Epithelial cell of esophagus (primary cell): Measurements from ENCODE around the gene SH2D3A.
"Not testable (repeated sequence)": the region's sequence is repeated elsewhere in the genome, so short reads cannot be mapped to it uniquely, and the experiment has no call there.

Source experiments
- DNase-seq: peaks from one replicate; pipeline ENCODE4 v3.0.0; 2010; ENCODE audit warnings: low read depth
- H3K4me3 ChIP-seq: 2 replicates; pipeline ENCODE4 v1.5.1; 2011; ENCODE audit warnings: mild to moderate bottlenecking, low read length, control low read depth
- TF ChIP-seq, protein P1 (sequence below): IDR thresholded peaks from 2 replicates; pipeline ENCODE4 v1.5.1; 2011; ENCODE audit warnings: low read depth, mild to moderate bottlenecking, low read length, control low read depth, inconsistent platforms; ENCODE audit not compliant: insufficient read depth; ENCODE audit errors: missing control alignments

SH2D3A gene

DNA sequence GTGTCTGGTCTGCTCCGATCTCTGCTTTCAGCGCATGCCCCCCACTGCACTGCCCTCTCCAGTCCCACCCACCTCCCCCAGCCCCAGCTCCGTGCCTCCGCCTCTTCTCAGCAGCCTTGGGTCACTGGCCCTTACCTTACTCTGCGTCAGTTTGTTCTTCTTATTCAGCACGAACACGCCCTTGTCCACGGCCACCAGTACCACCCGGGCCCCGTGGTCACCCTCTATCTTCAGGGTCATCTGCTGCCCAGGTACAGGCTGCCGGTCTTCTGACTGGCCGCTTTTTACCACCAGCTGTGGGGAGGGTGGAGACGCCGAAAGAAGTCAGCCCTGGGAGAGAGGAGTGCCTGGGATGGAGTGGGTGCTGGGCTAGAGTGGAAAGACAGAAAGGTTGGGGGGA, 57.7 kb downstream of the SH2D3A start:
- no peak for DNase-seq
- H3K4me3 ChIP-seq: no peak overlapping the region
- TF ChIP-seq, protein P1, sequence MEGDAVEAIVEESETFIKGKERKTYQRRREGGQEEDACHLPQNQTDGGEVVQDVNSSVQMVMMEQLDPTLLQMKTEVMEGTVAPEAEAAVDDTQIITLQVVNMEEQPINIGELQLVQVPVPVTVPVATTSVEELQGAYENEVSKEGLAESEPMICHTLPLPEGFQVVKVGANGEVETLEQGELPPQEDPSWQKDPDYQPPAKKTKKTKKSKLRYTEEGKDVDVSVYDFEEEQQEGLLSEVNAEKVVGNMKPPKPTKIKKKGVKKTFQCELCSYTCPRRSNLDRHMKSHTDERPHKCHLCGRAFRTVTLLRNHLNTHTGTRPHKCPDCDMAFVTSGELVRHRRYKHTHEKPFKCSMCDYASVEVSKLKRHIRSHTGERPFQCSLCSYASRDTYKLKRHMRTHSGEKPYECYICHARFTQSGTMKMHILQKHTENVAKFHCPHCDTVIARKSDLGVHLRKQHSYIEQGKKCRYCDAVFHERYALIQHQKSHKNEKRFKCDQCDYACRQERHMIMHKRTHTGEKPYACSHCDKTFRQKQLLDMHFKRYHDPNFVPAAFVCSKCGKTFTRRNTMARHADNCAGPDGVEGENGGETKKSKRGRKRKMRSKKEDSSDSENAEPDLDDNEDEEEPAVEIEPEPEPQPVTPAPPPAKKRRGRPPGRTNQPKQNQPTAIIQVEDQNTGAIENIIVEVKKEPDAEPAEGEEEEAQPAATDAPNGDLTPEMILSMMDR: no peak

DNA sequence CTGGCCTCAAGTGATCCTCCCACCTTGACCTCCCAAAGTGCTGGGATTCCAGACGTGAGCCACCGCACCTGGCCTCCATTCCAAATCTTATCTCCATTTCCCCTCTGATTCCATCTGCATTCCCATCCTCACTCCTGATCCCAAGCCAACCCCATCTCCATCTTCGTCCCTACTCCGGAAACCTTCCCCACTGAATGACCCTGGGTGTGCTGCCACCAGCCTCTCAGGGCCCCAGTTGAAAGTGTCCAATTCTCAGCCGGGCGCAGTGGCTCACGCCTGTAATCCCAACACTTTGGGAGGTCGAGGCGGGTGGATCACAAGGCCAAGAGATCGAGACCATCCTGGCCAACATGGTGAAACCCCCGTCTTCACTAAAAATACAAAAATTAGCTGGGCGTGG, 58.3 kb downstream of the SH2D3A start:
- DNase-seq: not testable (repeated sequence)

DNA sequence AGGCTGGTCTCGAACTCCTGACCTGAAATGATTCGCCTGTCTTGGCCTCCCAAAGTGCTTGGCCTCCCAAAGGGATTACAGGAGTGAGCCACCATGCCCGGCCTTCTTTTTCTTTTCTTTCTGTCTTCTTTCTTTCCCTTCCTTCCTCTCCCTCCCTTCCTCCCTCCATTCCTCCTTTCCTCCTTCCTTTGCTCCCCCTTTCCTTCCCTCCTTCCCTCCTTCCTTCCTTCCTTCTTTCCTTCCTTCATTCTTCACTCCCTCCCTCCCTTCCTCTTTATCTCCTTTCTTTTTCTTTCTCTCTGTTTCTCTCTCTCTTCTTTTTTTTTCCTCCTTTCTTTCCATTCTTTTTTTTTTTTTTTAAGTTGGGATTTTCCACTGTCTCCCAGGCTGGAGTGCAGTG, 58.9 kb downstream of the SH2D3A start:
- TF ChIP-seq, protein P1: no peak
- no peak for DNase-seq
- H3K4me3 ChIP-seq: no peak overlapping the region

More for the DNA sequence above, 58.3 kb downstream of the SH2D3A start:
- not testable (repeated sequence) for H3K4me3 ChIP-seq

DNA sequence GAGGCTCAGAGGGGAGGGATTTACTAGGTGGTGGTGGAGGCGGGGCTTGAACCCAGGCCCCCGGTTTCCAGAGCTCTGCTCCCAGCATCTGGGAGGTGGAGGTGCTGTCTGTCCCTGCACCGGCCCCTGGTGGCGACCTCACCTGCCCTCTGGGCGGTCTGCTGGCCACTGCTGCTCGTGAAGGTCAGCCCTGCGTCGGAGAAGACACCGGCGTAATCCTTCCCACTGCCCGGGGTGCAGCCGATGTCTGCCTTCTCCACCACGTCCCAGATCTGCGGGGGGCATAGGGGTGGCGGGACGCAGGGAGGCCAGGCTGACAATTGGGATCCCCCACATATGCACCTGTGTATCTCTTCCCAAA, 59.6 kb downstream of the SH2D3A start:
- H3K4me3 ChIP-seq: no peak overlapping the region
- DNase-seq: no peak
- TF ChIP-seq, protein P1: no peak

DNA sequence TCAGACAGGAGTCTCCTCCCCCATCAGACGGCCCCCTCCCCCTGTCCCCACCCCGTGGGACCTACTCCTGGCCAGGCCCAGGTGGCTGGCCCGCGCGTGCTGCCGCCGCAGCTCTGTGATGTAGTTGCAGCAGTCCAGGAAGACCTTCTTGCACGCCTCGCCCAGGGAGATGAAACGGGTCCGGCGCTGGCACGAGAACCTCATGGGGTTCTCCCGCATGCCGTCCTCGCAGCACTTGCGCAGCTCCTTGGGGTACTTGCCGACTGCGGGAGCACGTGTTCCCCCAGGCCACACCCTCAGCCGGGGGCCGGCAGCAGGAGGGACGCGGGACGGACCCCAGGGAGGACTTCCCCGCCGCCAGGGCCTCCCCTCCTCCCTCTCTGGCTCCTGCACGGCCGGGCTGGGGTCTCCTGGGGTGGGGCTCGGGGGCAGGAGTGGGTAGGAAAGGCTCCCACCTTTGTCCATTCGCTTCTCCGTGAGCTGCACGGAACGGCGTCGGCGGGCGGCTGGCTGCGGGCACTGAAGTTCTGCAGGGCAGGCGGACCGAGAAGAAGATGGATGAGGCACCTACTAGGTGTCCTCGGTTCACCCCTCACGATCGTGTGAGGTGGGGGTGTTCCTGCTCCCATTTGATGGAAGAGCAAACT, 60.1 kb downstream of the SH2D3A start:
- H3K4me3 ChIP-seq: no peak overlapping the region

DNA sequence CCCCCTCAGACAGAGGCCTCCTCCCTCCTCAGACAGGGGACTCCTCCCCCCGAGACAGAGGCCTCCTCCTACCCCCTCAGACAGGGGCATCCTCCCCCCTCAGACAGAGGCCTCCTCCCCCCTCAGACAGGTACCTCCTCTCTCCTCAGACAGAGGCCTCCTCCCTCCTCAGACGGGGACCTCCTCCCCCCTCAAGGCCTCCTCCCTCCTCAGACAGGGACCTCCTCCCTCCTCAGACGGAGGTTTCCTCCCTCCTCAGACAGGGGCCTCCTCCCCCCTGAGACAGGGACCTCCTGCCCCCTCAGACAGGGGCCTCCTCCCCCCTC, 60.6 kb downstream of the SH2D3A start:
- H3K4me3 ChIP-seq: no peak overlapping the region
- TF ChIP-seq, protein P1: no peak
- DNase-seq: no peak

More for the DNA sequence above, 60.1 kb downstream of the SH2D3A start:
- no peak for DNase-seq
- TF ChIP-seq, protein P1: no peak

DNA sequence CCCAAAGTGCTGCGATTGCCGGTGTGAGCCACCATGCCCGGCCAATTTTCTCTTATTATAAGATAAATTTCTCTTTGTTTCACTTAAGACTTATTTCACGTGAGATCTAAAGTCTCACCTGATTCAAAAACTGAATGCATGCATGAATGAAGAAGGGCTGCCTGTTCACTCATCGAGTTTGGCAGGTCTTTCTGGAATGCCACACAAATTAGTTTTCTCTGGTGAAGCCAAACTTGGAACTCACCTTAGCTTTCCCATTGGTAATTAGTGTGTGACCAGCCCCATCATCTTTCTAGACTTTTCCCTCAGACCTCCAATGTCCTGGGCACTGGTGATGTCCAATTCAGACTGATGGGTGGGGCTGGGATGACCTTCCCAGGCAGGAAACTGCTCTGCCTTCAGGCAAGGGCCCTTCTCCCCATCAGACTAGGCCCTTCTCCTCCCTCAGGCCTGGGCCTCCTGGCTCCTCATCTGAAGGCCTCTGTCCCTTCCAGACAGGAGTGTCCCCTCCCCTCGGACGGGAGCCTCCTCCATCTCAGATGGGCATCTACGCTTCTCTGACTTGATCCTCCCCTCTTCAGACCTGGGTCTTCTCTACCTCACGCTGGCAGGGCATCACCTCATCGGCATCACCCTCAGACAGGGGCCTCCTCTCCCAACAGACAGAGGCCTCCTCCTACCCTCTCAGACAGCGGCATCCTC, 61.2 kb downstream of the SH2D3A start:
- no peak overlapping the region for H3K4me3 ChIP-seq
- DNase-seq: peak; percentile 50
- TF ChIP-seq, protein P1: no peak
